KOPT-K1 (cell line): ENCODE results near the gene RAX2.

Experiments
- H3K27ac ChIP-seq: fragments of 200-600 bp; sonication (generic); 2 replicates; pipeline ENCODE4 v1.5.1; 2016; ENCODE audit warnings: antibody characterized with exemption, mild to moderate bottlenecking, low read depth, low read length; ENCODE audit not compliant: poor library complexity, severe bottlenecking
- H3K36me3 ChIP-seq: fragments of 200-600 bp; sonication (generic); 2 replicates; pipeline ENCODE4 v1.5.1; 2017; ENCODE audit warnings: antibody characterized with exemption, mild to moderate bottlenecking, low read length, moderate library complexity; ENCODE audit not compliant: insufficient read depth
- H3K9me3 ChIP-seq: fragments of 200-600 bp; sonication (generic); 2 replicates; pipeline ENCODE4 v1.5.1; 2017; ENCODE audit warnings: antibody characterized with exemption, low read length, mild to moderate bottlenecking; ENCODE audit not compliant: insufficient read depth, poor library complexity, severe bottlenecking

Gene RAX2

DNA sequence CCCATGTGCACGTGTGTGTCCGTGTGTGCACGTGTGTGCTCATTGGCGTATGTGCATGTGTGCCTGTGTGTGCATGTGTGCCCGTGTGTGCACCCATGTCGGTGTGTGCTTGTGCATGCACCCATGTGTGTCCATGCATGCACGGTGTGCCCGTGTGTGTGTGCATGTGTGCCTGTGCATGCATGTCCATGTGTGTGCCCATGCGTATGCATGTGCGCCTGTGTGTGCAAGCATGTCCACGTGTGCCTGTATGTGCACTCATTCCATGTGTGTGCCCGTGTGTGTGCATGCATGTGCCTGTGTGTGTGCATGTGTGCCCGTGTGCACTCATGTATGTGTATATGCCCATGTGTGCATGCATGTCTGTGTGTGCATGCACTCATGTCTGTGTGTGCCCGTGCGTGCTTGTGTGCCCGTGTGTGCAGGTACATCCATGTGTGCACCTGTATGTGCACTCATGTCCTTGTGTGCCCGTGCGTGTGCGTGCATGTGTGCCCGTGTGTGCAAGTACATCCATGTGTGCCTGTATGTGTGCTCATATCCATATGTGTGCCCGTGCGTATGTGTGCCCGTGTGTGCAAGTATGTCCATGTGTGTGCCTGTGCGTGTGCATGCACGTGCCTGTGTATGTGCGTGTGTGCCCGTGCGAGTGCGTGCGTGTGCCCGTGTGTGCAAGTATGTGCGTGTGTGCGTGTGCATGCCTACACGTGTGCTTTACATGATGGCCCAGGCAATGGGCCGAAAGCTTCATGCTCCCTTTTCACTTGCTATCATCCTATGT, 35.7 kb upstream of the RAX2 start:
- Histone ChIP-seq H3K27ac (no peak overlapping the region), H3K36me3 (no peaks in the 10 kb centered on the region), H3K9me3 (no peaks in the 10 kb centered on the region)

DNA sequence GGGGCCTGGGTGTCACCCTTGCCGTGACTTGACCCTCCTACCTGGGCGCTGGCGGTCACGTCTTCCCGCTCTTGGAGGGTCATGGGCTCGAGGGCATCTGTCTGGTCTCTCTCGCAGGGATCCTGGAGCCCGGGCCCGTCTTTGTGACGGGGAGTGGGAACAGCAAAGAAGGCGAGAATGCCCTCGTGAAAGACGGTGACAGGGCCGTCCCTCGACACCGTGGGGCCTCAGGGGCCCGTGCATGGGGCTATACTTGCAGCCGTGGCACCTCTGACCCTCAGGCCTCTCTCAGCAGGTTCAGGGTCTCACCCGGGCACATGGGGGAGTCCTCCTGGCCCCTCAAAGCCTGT, 35.1 kb upstream of the RAX2 start:
- no peaks in the 10 kb centered on the region for H3K36me3 ChIP-seq
- H3K27ac ChIP-seq: no peak overlapping the region

DNA sequence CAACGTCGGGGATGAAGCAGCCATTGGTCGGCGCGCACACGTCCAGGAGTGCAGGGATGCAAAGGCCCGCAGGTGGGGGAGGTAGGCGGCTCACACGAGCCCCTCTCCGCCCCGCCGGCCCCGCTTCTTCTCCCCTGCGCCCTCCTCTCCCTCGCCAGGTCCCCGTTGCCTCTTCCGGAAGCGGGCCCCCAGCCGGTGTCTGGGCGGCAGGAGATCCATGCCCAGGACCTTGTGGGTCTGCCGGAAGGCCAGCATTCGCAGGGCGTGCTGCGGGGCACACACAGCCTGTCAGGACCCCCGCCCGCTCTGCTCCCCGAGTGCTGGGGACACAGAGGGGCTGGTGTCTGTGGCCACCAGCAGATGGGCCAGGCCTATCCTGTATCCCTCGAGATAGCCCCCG, 33.8 kb upstream of the RAX2 start:
- Histone ChIP-seq H3K9me3 (no peaks in the 10 kb centered on the region), H3K36me3 (no peaks in the 10 kb centered on the region), H3K27ac (no peak overlapping the region)

More for the DNA sequence above, 35.1 kb upstream of the RAX2 start:
- no peaks in the 10 kb centered on the region for H3K9me3 ChIP-seq

DNA sequence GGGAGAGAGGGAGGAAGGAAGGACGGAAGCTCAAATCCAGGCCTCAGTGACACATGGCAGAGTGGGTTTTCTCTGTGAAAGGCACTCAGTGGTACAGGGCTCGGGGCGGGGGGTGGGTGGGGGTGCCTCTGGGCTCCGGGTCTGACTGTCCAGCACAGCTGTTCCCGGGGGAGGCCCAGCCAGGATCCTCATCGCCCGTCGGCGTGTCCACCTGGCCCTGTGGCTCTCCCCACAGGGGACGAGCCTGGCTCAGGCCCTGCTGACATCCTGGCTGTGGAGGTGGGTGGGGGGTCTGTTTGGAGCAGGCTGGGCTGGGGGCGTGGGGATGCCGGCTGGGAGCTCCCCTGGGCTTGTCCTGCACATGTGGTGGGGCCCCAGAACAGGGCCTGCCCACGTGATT, 32.4 kb upstream of the RAX2 start:
- Histone ChIP-seq H3K9me3 (no peaks in the 10 kb centered on the region), H3K27ac (no peak overlapping the region), H3K36me3 (no peaks in the 10 kb centered on the region)

DNA sequence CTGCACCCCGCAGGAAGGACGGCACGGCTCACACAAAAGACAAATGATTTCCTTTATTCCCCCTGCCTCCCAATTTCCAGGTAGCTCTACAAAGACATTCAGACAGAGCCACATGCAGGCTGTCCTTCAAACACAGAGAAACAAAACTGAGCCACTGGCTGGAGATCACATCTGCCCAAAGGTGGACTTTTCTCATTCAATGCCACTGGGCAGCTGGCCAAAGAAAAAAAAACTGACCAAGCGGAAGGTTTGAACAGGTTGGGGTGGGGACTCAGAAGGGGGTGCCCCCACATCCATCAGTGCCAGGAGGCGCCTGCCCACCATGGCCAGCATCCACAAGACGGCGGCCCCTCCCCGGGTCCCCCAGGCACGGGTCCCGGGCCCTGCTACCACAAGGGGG, 32.0 kb upstream of the RAX2 start:
- no peaks in the 10 kb centered on the region for H3K9me3 ChIP-seq
- no peaks in the 10 kb centered on the region for H3K36me3 ChIP-seq
- H3K27ac ChIP-seq: no peak overlapping the region

DNA sequence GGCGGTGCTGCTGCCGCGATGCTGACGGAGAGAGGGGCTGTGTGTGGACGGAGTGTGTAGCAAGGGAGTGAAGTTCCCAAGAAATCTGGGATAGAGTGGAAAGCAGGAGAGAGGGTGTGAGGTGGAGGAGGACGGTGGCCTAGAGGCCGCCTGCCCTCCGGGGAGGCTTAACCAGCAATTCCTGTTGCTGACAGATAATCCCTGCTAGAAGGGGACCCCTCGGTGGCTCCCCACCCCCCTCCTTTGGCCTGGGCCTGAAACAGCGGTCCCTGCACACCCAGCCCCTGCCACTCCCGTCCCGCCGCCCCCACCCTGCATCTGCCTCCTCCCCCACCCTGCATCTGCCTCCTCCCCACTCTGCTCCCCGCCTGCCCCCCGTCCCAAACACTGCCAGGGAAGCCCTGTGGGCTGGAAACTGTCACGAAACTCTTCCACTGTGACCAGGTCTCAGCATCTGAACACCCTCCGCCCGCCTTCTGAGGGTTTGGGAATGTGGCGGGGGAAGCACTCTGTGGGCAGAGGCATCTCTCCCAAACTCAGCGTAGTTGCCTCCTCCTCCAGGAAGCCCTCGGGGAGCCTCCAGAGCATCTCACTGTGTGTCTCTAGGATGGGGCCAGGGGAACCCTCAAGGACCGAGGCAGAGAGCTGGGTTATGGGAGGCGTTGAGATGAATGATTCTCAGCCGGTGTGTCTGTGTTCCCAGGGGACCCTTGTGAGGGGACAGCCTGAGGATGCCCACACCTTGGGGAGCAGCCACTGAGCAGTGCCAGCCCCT, 31.3 kb upstream of the RAX2 start:
- Histone ChIP-seq H3K27ac (no peak overlapping the region), H3K9me3 (no peaks in the 10 kb centered on the region), H3K36me3 (no peaks in the 10 kb centered on the region)

DNA sequence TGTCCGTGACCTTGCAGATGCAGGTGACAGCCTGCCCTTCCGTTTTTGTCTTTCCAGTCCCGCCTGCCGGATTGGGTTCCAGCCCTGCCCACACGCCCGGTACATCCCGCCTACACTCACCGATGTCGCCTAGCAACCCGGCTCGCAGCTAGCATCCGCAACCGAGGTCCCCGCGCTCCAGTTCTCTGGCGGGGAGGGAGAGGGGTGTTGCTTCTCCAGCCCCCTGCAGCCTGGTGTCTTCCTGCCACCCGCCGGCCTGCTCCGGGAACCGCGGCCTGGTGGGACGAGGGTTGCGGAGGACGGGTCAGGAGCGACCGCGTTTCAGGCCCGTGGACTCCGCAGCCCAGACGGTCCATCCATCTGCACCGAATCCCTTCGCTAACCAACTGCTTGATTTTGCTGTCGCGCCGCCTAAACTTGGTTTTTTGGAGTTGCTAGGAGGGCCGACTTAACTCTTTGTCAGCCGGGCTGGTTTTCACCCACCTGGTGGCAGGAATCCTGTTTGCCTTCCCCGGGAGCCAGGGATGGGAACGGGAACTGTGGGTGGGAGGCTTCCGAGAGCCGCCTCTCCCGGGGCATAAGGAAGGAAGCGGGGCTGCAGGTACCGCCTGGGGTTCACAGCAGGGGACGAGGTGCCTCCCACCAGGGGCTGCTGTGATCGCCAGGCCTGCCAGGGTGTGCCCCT, 29.5 kb upstream of the RAX2 start:
- Histone ChIP-seq H3K36me3 (no peaks in the 10 kb centered on the region), H3K27ac (no peak overlapping the region), H3K9me3 (peaks cover 5% of the 10 kb centered on the region)

DNA sequence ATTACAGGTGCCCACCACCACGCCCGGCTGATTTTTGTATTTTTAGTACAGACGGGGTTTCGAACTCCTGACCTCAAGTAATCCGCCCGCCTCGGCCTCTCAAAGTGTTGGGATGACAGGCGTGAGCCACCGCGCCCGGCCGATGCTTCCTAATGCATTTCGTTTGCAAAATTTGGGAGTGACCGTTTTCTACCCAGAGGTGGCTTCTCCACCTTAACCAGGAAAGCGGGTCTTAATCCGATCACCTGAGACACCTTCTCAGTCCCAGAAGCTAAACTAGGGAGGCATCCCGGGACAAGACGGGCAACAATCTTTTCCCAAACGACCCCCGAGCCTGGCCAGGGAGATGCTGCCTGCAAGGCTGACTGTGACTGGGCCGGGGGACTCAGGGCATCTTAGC, 29.0 kb upstream of the RAX2 start:
- Histone ChIP-seq H3K9me3 (peaks cover 11% of the 10 kb centered on the region), H3K27ac (no peak overlapping the region), H3K36me3 (no peaks in the 10 kb centered on the region)

DNA sequence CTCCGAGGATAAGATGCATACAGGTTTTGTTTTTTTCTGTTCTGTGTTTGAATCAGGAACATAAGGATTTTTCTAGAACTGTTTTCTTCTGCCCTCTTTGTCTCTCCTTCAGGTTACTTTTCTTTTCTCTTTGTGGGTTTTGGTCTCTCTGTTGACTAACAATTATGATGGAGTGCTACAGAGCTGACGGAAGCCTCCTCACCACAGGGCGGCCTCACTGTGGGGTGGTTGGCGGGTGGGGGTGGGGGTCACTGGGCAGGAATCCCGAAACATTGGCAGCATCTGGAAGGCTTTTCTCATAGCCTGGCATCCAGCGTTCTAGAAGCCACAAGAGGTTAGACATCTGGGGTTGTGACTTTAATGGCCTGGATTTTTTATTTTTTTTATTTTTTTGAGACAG, 26.1 kb upstream of the RAX2 start:
- Histone ChIP-seq H3K27ac (no peak overlapping the region), H3K9me3 (peaks cover 11% of the 10 kb centered on the region), H3K36me3 (no peaks in the 10 kb centered on the region)

DNA sequence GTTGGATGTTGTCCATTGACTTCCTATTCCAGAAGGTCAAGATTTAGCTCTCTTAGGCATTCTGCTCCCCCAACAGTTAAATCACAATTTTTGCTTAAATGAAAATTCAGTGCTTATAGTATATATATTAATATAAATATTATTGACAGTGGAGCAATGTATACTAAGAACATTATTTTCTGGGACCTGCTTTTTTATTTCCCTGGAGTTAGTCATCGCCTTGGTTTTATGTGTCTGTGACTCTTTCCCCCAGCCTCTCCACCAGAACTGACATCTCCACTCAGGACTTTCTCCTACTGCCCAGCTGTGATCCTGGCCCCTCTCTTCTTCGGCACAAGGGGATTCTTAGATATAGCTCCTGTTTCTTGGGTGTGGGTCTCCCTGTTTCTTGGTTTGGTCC, 24.3 kb upstream of the RAX2 start:
- Histone ChIP-seq H3K9me3 (peaks cover 12% of the 10 kb centered on the region), H3K36me3 (no peaks in the 10 kb centered on the region), H3K27ac (no peak overlapping the region)

DNA sequence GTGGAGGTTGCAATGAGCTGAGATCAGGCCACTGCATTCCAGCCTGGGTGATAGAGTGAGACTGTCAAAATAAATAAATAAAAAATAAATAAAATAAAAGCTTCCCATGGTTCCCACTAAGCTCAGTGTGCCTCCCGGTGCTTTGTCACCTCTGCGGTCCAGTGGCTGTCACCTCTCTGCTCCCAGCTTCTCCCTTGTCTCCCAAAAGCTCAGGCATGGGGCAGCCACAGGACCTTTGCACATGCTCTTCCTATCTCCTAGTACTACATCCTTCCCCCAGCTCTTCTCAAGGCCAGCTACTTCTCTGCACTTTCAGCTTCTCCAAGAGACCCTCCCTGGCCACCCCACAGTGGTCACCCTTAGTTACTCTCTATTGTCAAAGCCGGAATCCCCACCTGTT, 21.8 kb upstream of the RAX2 start:
- H3K9me3 ChIP-seq: peaks cover 20% of the 10 kb centered on the region
- no peak overlapping the region for H3K27ac ChIP-seq
- H3K36me3 ChIP-seq: no peaks in the 10 kb centered on the region

DNA sequence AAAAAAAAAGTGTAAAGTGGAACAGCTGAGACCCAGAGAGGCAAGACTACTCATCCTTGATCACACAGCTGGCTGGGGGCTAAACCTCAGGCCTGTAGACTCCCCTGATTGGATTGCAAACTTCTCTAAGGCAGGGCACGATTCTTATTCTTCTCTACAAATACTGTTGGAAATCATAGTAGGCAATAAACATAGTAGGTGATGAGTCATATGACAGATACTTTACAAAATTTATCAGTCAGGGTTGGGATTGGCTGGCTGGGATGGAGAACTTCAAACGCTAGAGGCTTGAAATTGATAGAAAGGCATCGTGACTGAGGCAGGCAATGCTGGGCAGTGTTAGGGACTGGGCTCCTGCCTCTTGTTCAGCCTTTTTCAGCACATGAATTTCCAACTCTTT, 20.1 kb upstream of the RAX2 start:
- no peak overlapping the region for H3K27ac ChIP-seq
- H3K36me3 ChIP-seq: no peaks in the 10 kb centered on the region
- H3K9me3 ChIP-seq: peaks cover 20% of the 10 kb centered on the region

DNA sequence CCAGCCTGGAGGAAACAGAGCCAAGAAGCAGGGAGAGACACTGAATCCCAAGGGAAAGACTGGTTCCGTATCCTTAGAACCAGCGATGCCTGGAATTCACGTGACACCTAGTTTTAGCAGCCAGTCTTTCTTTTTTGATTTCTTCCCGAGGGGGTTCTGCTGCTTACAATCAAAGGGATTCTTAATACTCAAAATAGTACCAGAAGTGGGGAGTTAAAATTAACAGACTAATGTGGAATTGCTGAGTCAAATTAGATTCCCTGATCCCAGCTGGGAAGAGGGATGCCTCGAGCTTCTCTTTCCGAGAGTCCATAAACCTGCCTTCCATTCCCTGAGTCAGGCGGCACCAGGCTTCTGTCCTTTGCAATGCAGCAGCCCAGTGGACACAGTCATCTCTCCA, 18.9 kb upstream of the RAX2 start:
- no peak overlapping the region for H3K27ac ChIP-seq
- peaks cover 8% of the 10 kb centered on the region for H3K9me3 ChIP-seq
- H3K36me3 ChIP-seq: no peaks in the 10 kb centered on the region

DNA sequence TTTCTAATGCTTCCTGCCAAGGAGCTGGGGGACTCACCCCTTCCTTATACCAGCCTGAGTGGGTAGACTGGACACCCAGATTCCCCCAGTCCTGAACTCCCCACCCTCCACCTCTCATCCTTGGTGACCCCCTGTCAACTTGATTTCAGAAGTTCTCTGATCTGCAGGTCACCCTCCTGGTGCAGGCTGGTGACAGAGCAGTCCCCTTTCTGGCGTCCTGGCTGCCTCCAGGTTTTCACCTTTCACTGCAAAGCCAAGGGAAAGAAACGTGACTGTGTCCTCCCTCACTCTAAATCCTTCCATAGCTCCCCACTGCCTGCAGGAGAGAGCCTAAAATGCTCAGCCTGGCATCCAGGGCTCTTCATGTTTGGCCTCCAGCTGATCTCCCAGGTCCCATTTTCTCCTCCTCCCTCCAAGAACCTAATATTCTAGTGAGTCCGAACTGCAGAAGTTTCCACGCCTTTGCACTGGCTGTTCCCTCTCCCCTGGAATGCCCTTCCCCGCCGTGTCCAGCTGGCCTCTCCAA, 18.2 kb upstream of the RAX2 start:
- Histone ChIP-seq H3K27ac (no peak overlapping the region), H3K36me3 (no peaks in the 10 kb centered on the region), H3K9me3 (peaks cover 8% of the 10 kb centered on the region)

DNA sequence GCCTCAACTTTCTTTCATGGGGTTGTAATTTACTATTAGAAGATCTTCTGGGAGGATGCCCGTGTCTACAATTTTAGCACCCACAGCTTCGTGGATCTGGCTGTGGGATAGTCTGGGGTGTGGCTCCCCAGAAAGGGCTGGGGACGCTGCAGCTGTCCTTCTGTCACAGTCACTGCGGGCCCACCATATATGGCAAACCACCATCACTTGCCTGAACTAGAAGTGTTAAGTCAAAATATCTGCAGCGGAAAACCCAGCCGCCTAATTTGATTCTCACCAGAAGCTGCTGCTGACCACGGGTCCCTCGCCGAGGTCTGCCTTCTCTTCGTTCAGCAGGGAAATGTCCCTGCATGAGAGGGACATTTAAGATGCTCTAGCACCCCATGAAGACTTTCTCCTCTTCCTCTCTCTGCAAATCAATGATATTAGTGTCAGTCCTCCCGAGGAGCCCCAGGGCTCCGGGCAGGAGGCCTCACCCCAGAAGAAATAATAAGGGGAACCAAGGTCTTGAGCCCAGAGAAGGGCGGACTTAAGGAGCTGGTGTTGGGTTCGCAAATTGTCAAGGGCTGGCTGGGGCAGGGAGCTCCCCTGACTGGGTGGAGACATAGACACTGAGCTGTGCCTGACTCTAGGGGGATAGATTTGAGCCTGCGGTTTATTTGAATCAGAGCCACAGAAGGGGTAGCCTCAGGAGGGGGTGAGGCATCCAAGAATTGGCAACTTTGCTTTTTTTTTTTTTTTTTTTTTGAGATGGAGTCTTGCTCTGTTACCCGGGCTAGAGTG, 17.2 kb upstream of the RAX2 start:
- H3K36me3 ChIP-seq: no peaks in the 10 kb centered on the region
- H3K9me3 ChIP-seq: peaks cover 8% of the 10 kb centered on the region
- no peak overlapping the region for H3K27ac ChIP-seq
